K562 (cell line): ENCODE measurements around the gene ELP5. TPM values are rescaled to one million over a fixed set of nuclear protein-coding genes. Genes with fewer than 3 reads are reported as not detected.

ENCODE experiments used
- BRCA1 ChIP-seq, 2 experiments: fragments of 450-650 bp in 1 of 2; sonication (generic) in 1 of 2; formaldehyde crosslinking in 1 of 2; IDR thresholded peaks; 2 replicates each; pipeline versions ENCODE4 v1.5.0 to v1.6.1; 2017 to 2020; ENCODE audit warnings: mild to moderate bottlenecking in 1 of 2, missing genetic modification reagents in 1 of 2
- CAMTA2 ChIP-seq: fragments of 250-450 bp; sonication (Bioruptor Pico); conservative IDR thresholded peaks from 2 replicates; pipeline ENCODE4 v1.5.1; 2022
- FUS ChIP-seq: fragments of 200-400 bp; formaldehyde crosslinking; optimal IDR thresholded peaks from 2 replicates; pipeline ENCODE3; 2017; ENCODE audit warnings: low read depth, low read length
- GTF2E2 ChIP-seq: fragments of 200-800 bp; sonication (Bioruptor generic); IDR thresholded peaks from 2 replicates; pipeline ENCODE4 v1.6.1; 2016; ENCODE audit warnings: missing genetic modification characterization, missing compliant biosample characterization
- JUND ChIP-seq, 2 experiments: IDR thresholded peaks; 2 replicates in 1 of 2; 3 replicates in 1 of 2; pipeline ENCODE4 v1.6.1; 2011; ENCODE audit warnings: borderline replicate concordance in 2 of 2, low read depth in 2 of 2, low read length in 2 of 2, improper control_type of control experiment in 1 of 2, missing biosample characterization in 1 of 2, missing genetic modification characterization in 1 of 2, missing genetic modification reagents in 1 of 2
- KAT2B ChIP-seq: IDR thresholded peaks from one replicate; pipeline ENCODE4 v1.6.1; 2012; ENCODE audit warnings: low read depth, mild to moderate bottlenecking, control low read depth, inconsistent platforms, low read length, moderate library complexity
- LCOR ChIP-seq: sonication (generic); formaldehyde crosslinking; IDR thresholded peaks from 2 replicates; pipeline ENCODE4 v1.8.0; 2022; ENCODE audit warnings: mild to moderate bottlenecking, missing genetic modification reagents
- NCOA4 ChIP-seq: fragments of 450-650 bp; IDR thresholded peaks from 2 replicates; pipeline ENCODE4 v1.6.1; 2018; ENCODE audit warnings: mild to moderate bottlenecking; ENCODE audit not compliant: partially characterized antibody
- RBM22 ChIP-seq: fragments of 200-400 bp; formaldehyde crosslinking; IDR thresholded peaks from 2 replicates; pipeline ENCODE4 v1.6.1; 2018; ENCODE audit warnings: low read length, low read depth; ENCODE audit not compliant: poor library complexity, severe bottlenecking
- XRCC4 ChIP-seq: IDR thresholded peaks from one replicate; pipeline ENCODE4 v1.6.1; 2011; ENCODE audit not compliant: insufficient read depth, insufficient read length; ENCODE audit errors: extremely low read depth
- ZNF311 ChIP-seq: fragments of 250-450 bp; sonication (Bioruptor Pico); IDR thresholded peaks from 2 replicates; pipeline ENCODE4 v1.4.0; 2020; ENCODE audit warnings: mild to moderate bottlenecking, moderate library complexity
- polyA plus RNA-seq, 8 experiments: library from polyadenylated mRNA; depleted of rRNA in 4 of 8; stranded (reverse) in 5 of 8; unstranded in 3 of 8; fragments of >200 nt; fragmentation: Nextera tagmentation in 2 of 8; fragmentation: Illumina TruSeq in 1 of 8; extraction: Ambion mirVana in 2 of 8; extraction: Trizol in 1 of 8; gene quantifications; 2 replicates each; pipeline versions ENCODE4 v1.2.1 to v1.2.3, GENCODE V29; 2011 to 2014; ENCODE audit warnings: inconsistent platforms in 1 of 8, missing spikeins in 1 of 8
- total RNA-seq, 7 experiments: library from RNA; depleted of rRNA in 6 of 7; stranded (reverse); fragments of >200 nt in 6 of 7; fragmentation: Illumina TruSeq in 2 of 7; extraction: Trizol in 2 of 7; gene quantifications; 2 replicates each; pipeline versions ENCODE4 v1.2.1 to v1.2.3, GENCODE V29; 2011 to 2021; ENCODE audit warnings: low replicate concordance in 1 of 7
- TF ChIP-seq, protein P1 (sequence below): fragments of 250-450 bp; sonication (Bioruptor Pico); IDR thresholded peaks from 2 replicates; pipeline ENCODE4 v1.8.0; 2022; ENCODE audit warnings: inconsistent platforms, mild to moderate bottlenecking, moderate library complexity, borderline replicate concordance
- TF ChIP-seq, protein P2 (sequence below): fragments of 250-450 bp; sonication (Bioruptor Pico); IDR thresholded peaks from 2 replicates; pipeline ENCODE4 v1.5.0; 2021; ENCODE audit warnings: mild to moderate bottlenecking, borderline replicate concordance
- TF ChIP-seq, protein P3 (sequence below): sonication (generic); formaldehyde crosslinking; IDR thresholded peaks from 2 replicates; pipeline ENCODE4 v1.8.1; 2023; ENCODE audit warnings: missing genetic modification reagents, mild to moderate bottlenecking, borderline replicate concordance
- TF ChIP-seq, protein P4 (sequence below): IDR thresholded peaks from 2 replicates; pipeline ENCODE4 v1.6.1; 2012; ENCODE audit warnings: low read depth, low read length, improper control_type of control experiment, borderline replicate concordance

Gene ELP5
- total and polyA plus RNA-seq, 9 of the 15 experiments (the other 6 are each of a cell fraction or from before 2014, with no cell fraction given), result 25.7 to 77.9 (median 52.9) TPM

DNA sequence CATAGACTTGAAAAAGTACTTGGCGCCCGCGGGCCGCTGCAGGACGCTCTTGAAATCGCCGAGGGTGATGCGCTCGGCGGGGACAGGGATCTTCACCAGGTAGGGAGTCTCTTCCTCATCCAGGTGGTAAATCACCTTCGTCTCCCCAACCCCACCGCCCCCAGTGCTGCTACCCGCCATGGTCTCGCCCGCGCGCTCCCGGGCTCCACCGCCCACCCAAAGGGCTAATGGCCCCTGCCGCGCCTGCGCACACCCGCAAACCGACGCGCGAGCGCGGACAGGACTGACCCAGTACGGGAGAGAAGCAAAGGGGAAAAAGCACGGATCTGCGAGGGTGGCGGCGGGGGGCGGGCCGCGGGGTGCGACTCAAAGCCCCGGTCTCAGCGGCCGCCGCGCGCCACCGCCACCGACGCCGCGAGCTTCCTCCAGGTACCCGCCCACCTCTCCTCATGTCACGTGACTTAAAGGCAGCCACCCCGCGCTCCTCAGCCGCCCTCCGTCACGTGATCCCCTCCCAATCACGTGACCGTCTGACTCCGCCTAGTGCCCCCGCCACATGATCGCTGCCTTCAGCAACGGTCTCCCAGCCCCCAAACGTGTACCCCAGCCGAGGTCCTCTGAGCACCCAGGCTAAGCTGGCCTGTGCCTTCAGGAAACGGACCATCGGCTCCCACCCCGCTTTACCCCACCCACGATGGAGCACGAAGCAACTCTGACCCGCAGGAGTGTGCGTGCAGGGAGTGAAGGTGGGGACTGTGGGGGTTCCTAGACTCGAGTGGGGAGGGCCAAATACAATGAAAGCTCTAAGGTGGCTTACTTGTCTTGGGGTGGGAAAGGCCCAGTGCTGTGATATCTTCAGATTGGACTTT, 17.7 kb upstream of the ELP5 start, which contains the start of gene DVL2 (continued):
- TF ChIP-seq, protein P1, sequence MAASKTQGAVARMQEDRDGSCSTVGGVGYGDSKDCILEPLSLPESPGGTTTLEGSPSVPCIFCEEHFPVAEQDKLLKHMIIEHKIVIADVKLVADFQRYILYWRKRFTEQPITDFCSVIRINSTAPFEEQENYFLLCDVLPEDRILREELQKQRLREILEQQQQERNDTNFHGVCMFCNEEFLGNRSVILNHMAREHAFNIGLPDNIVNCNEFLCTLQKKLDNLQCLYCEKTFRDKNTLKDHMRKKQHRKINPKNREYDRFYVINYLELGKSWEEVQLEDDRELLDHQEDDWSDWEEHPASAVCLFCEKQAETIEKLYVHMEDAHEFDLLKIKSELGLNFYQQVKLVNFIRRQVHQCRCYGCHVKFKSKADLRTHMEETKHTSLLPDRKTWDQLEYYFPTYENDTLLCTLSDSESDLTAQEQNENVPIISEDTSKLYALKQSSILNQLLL (CRISPR knock-in tag), result no peak
- no peak for TF ChIP-seq KAT2B
- peak; percentile 88 for TF ChIP-seq RBM22
- no peak for TF ChIP-seq GTF2E2
- peak; percentile 49; the same call in 1 of the 2 replicates for TF ChIP-seq JUND (IDR thresholded peaks at IDR 0.05; ENCODE audit: borderline replicate concordance, low read depth, low read length)
- TF ChIP-seq JUND (tag; IDR thresholded peaks at IDR 0.05; ENCODE audit: borderline replicate concordance, low read depth, low read length), result no peak; the same call in 2 of the 3 replicates
- TF ChIP-seq XRCC4, result no peak
- no peak for TF ChIP-seq BRCA1 (IDR thresholded peaks at IDR 0.05)
- no peak for TF ChIP-seq BRCA1 (CRISPR knock-in tag; IDR thresholded peaks at IDR 0.05)
- peak; percentile 33 for TF ChIP-seq FUS
- TF ChIP-seq CAMTA2 (CRISPR knock-in tag), result peak; percentile 33; the same call in 1 of the 2 replicates
- TF ChIP-seq, protein P2, sequence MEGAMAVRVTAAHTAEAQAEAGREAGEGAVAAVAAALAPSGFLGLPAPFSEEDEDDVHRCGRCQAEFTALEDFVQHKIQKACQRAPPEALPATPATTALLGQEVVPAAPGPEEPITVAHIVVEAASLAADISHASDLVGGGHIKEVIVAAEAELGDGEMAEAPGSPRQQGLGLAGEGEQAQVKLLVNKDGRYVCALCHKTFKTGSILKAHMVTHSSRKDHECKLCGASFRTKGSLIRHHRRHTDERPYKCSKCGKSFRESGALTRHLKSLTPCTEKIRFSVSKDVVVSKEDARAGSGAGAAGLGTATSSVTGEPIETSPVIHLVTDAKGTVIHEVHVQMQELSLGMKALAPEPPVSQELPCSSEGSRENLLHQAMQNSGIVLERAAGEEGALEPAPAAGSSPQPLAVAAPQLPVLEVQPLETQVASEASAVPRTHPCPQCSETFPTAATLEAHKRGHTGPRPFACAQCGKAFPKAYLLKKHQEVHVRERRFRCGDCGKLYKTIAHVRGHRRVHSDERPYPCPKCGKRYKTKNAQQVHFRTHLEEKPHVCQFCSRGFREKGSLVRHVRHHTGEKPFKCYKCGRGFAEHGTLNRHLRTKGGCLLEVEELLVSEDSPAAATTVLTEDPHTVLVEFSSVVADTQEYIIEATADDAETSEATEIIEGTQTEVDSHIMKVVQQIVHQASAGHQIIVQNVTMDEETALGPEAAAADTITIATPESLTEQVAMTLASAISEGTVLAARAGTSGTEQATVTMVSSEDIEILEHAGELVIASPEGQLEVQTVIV (CRISPR knock-in tag), result no peak
- TF ChIP-seq, protein P3, sequence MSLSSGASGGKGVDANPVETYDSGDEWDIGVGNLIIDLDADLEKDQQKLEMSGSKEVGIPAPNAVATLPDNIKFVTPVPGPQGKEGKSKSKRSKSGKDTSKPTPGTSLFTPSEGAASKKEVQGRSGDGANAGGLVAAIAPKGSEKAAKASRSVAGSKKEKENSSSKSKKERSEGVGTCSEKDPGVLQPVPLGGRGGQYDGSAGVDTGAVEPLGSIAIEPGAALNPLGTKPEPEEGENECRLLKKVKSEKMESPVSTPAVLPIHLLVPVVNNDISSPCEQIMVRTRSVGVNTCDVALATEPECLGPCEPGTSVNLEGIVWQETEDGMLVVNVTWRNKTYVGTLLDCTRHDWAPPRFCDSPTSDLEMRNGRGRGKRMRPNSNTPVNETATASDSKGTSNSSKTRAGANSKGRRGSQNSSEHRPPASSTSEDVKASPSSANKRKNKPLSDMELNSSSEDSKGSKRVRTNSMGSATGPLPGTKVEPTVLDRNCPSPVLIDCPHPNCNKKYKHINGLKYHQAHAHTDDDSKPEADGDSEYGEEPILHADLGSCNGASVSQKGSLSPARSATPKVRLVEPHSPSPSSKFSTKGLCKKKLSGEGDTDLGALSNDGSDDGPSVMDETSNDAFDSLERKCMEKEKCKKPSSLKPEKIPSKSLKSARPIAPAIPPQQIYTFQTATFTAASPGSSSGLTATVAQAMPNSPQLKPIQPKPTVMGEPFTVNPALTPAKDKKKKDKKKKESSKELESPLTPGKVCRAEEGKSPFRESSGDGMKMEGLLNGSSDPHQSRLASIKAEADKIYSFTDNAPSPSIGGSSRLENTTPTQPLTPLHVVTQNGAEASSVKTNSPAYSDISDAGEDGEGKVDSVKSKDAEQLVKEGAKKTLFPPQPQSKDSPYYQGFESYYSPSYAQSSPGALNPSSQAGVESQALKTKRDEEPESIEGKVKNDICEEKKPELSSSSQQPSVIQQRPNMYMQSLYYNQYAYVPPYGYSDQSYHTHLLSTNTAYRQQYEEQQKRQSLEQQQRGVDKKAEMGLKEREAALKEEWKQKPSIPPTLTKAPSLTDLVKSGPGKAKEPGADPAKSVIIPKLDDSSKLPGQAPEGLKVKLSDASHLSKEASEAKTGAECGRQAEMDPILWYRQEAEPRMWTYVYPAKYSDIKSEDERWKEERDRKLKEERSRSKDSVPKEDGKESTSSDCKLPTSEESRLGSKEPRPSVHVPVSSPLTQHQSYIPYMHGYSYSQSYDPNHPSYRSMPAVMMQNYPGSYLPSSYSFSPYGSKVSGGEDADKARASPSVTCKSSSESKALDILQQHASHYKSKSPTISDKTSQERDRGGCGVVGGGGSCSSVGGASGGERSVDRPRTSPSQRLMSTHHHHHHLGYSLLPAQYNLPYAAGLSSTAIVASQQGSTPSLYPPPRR (CRISPR knock-in tag), result no peak
- TF ChIP-seq NCOA4, result no peak
- TF ChIP-seq ZNF311 (CRISPR knock-in tag), result no peak
- TF ChIP-seq, protein P4, sequence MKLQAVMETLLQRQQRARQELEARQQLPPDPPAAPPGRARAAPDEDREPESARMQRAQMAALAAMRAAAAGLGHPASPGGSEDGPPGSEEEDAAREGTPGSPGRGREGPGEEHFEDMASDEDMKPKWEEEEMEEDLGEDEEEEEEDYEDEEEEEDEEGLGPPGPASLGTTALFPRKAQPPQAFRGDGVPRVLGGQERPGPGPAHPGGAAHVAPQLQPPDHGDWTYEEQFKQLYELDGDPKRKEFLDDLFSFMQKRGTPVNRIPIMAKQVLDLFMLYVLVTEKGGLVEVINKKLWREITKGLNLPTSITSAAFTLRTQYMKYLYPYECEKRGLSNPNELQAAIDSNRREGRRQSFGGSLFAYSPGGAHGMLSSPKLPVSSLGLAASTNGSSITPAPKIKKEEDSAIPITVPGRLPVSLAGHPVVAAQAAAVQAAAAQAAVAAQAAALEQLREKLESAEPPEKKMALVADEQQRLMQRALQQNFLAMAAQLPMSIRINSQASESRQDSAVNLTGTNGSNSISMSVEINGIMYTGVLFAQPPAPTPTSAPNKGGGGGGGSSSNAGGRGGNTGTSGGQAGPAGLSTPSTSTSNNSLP, result no peak
- TF ChIP-seq LCOR (CRISPR knock-in tag), result no peak
